Nucleus accumbens (tissue), 56 donors: ENCODE data around the gene CDC14B.
"Not testable (repeated sequence)": the region's sequence is repeated elsewhere in the genome, so short reads cannot be mapped to it uniquely, and the experiment has no call there.

ENCODE experiments used
- DNase-seq, 56 donors: peaks; one replicate each; lab custom pipeline; 2025; lab: John Stamatoyannopoulos, UW

CDC14B gene

DNA sequence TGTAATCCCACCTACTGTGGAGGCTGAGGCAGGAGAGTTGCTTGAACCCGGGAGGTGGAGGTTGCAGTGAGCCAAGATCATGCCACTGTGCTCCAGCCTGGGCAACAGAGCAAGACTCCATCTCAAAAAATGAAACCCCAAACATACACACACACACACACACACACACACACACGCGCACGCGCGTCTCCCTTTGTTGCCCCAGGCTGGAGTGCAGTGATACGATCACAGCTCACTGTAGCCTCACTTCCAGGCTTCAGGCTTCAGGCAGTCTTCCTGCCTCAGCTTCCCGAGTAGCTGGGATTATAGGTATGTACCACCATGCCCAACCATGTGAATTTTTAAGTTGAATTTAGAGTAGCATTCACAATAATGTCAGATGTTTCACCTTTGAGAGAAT, 13.9 kb upstream of the CDC14B start:
- DNase-seq: not testable (repeated sequence)

DNA sequence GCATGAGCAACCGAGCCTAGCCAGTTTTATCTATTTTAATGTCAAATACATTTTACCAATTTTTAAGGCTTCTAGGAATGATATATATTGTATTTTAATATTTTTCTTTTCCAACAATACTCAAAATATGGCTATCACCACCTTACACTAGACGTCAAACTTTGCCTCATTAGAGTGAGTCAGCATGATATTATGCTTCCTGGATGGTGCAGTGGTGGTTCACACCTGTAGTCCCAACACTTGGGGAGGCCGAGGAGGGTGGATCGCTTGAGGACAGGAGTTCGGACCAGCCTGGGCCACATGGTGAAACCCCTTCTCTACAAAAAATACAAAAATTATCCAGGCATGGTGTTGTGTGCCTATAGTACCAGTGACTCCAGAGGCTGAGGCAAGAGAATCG, 7.3 kb upstream of the CDC14B start:
- DNase-seq: no peak

DNA sequence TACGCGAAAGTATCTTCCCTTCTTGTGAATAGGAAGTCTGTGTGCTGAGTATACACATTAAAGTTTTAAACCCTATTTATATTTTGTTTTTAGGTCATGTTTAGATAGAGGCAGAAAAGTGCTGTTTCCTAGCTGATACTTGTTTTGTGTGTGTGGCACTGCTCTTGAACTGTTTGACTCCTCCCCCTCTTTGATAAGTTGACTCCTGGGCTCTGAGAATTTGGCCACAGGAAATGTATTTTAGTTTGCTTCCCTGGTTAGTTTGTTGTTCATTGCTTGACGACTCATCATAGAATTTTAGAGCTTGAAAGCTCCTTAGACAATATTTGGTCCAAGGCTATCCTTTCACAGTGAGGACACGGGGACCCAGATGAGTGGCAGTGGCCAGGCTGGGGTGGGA, 2.0 kb upstream of the CDC14B start:
- no peak for DNase-seq

DNA sequence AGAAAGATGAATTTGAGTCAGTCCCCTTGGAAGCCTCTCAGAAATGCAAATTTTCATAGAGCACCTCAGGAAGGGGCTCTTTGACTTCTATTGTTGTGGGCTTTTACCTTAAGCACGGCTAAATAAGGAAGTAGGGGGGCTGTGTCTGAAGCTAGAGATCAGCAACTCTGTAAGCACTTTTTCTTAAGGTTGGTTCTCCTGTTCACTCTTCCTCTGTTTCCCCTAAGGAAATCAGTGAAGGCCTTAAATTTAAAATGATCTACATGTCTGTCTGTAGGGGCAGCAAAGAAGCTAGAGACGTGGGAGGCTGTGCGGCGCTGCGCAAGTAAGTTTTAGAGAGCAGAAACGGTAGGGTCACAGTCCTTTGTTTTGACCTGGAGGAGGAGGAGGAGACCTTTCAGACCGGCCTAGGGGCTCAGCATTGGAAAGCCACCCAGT, 1.2 kb upstream of the CDC14B start:
- no peak for DNase-seq

DNA sequence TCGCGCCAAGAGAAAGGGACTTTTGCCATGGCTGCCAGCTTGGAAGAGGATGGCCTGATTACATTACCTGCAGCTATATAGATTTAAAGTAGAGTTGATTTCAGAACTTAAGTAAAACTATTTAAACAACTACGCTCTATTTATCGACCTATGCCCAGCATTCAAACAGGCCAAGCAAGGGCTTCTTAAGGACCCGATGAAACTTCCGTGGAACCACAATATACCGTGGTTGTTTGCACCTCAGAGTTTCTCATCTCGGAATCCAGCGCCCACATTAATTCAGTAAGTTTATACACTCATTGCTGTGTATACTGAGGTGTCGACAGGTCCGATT, 505 bp upstream of the CDC14B start:
- no peak for DNase-seq

DNA sequence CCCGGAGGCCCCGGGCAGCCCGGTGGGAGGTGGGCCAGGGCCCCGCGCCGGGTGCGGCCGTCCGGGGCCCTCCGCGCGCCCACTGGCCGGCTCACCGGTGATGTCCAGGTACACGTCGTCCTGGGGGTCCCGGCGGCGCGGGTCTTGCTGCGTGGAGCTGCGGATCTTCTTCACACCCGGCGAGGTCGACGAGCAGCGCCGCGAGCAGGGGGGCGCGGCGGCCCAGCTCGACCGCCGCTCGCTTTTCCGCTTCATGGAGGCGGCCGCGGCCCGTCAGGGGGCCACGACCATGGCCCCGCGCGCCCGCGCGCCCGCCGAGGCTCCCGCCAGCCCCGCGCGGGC, 548 bp downstream of the CDC14B start:
- peak in 2 of 56 donors; percentile 27 to 45 for DNase-seq

DNA sequence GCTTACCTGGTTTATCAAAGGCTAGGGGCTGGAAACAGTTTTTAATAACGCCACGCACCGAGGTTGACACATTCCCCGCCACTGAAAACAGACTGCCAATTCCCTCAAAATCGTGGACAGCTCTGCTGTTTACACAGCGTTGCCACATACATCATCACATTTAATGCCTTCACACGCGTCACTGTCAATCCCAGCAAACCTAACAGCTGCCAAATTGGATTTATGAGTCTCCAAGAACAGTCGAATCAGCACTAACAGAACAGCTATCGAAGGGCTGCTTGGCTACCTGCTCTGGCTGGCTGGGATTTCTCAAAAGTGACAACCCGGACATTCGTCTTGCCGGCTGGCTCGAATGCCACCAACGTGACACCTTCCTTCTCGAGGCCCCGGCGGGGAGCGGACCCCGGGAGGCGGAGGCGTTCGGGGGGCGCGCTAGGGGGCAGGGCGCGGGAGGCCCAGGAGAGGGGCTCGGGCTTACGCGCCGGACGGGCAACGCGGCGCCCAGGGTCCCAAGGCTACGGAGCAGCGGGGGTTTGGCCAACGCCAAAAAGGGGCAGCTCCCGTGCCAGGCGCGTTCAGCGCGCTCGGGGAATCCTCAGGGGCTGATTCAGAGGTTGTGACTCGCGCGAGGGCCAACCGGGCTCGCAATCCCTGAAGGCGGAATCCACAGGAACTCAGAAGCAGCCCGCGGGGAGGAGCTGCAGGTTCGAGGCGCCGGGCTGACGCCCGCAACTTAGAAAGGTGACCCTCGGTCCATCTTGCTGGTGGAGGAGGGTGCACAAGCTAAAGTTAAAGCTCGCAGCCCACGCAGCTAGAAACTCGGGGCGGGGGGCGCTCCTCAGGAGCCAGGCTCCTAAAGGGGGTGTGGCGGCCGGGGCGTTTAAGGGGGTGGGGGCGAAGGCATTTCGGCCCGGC, 1.2 kb downstream of the CDC14B start:
- peak in 43 of 56 donors; percentile 8 to 82 (median 53) for DNase-seq

DNA sequence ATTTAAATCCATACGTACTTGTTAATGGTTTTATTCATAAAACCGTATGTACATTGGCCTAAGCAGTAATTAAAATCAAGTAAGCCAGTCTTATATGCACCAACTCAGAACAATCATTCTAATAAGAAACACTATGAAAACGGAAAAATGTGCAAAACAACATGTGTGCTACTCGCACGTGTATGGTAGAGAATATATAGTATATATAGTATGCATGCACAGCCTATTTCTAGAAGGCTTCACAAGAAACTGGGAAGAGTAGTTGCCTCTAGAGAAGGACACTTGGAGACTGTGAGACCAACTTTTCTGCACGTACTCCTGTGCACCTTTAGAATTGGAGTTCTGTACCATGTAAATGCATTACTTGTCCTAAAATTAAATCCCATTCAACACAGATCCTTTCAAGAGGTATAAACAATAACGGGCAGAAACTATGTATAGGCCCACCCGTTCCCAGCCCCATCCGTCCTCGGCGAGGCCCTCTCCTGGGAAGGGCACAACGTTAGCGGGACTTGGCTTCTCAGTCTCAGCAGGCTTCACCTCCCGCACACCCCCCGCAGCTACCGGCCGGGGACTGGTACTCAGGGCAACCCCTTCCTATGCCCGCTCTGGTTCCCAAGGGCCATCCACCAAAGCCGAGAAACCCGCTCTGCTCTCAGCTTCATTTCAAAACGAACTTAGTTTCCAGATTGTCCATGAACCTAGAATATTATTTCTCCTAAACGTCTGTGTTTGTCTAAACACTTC, 2.0 kb downstream of the CDC14B start:
- peak in 32 of 56 donors; percentile 2 to 63 (median 31) for DNase-seq

DNA sequence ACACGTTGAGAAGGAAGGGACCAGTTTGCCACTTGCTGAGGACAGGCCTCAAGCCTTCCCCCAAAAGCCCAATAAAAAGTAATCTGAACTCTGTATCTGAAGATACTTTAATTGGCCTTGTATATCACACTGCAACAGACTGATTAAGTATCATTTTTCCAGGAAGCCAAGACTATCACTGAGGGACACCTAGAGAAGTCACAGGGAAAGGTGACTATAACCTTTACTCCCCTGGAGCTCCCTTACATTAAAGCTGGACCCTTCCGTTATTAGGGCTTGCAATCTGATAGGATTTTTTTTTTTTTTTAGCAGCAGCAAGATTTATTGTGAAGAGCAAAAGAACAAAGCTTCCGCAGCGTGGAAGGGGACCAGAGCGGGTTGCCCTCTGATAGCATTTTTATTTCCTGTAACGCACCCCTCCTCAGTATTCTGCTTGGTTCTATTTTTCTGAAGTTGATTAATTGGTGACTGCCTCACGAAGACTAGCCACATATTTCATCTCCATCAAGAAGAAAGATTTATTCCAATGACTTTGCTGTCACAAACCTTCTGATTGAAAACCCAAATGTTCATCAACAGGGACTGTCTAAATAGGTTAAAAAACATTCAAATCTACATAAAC, 2.7 kb downstream of the CDC14B start:
- no peak for DNase-seq

DNA sequence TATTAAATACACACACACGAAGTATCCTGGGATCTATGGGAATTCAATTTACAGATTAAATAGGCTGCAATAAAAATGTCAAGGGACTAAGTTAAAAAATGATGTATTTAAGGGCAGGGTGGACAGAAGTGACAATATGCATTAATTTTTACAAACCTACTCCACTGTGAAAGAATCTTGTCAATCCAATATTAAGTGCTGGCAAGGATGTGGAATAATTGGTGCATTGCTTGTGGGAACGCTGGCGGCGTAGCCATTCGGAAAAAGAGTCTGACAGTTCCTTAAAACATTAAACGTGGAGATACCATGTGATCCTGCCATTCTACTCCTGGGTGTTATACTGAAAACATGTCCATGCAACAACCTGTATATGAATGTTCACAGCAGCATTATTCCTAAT, 4.2 kb downstream of the CDC14B start:
- no peak for DNase-seq

DNA sequence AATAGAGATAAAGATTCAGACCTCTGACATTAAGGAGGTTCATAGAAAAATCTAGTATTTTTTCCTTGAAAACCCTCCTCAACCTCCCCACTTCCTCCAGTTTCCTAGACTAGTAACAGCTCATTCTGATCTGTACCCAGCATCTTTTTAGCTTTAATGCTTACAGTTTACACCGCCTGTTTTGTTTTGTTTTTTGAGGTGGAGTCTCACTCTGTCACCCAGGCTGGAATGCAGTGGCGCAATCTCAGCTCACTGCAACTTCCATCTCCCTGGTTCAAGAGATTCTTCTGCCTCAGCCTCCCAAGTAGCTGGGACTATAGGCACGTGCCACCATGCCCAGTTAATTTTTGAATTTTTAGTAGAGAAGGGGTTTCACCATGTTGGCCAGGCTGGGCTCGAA, 5.0 kb downstream of the CDC14B start:
- not testable (repeated sequence) for DNase-seq

DNA sequence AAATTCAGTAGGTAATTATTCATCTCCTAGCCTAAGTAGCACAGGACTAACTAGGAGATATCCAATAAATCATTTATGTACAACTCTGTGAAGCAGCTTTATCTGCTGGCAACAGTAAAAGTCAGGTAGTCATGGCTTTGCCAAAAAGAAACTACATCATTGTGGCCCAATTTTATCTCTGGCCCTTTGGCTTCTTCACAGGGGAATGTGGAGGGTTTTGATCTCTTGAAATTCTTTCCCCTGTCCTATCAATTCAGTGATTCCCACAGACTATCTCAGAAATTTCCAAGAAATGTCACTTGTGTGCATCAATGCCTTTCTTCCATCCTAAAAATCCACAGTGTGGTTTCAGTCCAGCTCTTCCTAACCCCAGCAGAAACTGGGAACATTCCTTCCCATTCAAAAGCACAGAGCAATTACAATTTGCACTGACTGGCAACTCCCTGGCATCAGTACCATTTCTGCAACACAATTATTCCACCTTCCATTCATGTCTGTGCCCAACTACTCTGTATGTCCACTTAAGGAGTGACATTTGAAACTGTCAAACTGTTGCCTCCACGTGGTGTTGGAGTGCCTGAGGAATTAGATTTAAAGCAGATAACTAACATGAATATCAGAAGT, 6.6 kb downstream of the CDC14B start:
- peak in 1 of 56 donors; percentile 49 for DNase-seq

DNA sequence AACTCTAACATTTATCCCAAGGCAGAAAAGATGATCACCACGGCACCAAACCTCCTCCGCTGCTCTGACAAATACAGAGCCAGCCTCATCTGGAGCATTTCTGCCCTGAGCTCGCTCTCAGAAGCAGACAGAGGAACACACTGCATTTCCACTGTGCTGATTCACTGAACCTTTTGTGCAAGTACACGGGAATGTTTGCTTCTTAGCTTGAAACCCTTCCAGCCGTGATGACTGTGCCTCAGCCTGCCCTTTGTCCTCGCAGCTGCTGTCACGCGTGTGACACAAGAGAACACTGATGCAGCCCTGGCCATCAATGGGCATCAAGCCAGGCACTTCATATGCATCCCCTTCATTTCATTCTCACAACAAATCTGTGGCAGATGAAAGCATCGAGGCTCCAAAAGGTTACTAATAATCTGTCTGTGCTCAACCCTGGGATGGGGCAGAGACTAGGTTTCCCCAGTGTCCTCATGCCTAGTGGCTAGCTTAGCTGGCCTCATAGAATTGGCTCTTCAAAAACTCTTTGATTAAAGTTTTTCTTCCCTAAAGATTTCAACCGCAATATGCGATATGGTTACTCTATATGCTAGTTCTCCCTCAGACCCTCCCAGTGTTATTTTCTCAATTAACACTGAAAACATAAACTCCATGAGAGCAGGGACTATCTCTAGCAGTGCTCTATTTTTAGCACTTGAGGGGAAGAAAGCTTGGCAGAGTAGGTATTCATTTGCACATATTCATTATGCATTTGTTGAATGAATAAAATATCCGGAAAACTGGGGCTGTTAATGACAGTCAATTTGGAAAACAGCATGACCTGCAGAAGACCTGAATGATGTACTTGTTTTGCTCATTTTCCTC, 7.3 kb downstream of the CDC14B start:
- peak; percentile 25 to 96 (median 81) for DNase-seq

DNA sequence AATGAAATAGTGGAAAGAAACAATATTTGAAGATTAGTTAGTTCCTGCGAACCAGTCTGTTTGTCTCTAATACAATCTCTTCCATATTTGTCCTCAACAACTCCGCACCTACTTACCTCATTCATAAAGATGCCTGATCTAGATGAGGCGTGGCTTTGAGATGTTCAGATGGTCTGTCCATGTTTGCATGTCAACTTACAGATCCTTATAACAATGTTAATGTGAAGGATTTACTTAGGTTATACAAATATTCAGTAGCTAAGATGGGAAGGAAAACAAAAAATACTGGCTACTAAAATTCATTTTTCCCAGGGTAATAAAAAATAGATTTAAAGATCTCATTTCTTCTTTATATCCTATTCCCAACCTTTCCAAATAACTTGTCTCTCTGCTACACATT, 8.3 kb downstream of the CDC14B start:
- DNase-seq: no peak

DNA sequence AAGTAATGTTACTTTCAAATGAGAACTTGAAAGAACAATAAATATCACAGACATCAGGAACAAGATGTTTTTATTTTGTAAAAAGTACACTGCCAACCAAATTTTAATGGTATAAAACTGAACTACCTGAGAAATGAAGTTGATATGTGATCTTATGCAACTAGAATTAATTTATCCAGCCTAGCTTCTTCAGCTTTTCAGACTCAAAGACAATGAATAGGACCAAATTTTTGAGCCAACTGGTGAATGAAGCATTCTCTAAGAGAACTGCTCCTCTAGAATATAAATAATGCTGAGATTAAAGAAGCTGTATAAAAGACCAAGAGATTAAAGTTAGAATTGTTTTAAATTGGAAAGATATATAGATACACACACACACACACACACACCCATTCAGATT, 9.9 kb downstream of the CDC14B start:
- DNase-seq: no peak

DNA sequence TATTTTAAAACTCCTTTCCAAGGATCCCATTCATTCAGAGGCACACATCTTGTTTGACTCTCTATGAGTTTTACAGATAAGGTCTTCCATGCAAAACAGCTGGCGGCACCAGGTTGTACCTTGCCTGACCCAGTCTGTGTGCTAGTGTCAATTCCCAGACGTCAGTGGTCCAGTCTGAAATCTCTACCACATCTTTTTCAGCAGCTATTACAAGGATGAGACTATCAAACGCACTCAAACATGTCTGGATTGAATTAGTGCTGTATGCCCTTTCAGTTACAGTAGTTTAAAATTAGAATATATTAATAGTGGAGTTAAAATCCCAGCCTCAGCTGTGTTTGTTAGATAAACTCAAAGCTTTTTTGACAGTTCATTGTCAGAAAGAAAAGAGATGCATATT, 11.7 kb downstream of the CDC14B start:
- DNase-seq: peak in 1 of 56 donors; percentile 9

DNA sequence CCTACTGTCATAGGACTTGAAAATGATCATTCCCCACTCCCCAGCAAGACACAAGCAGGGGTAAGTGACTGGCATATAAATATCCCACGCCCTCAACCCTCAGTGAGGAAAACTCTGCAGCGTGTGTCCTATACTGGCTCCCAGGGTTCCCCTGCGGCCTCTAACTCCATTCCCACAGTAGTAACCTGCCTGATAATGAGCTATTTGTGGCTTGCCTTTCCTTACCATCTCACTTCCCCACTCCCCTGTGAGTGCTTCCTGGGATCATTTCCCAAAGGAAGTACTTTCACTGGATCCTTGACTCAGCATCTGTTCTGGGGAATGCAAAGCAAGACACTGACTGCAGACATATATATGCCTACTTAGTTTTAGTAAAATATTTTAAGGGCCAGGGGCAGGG, 14.3 kb downstream of the CDC14B start:
- no peak for DNase-seq

DNA sequence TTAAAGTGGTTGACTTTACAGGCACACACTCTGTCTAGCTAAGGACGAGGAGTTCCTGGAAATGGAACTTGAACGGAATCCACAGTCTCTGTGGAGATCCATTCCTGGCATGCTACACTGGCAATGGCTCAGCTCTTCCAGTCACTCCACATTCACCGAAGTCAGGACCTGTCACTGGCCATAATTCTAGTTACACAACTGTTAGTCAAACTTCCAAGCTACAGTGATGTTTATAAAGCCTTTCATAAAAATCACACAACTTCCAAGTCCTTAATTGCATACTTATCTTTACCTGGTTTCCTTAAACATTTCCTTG, 15.7 kb downstream of the CDC14B start:
- peak in 4 of 56 donors; percentile 9 to 20 (median 12) for DNase-seq

DNA sequence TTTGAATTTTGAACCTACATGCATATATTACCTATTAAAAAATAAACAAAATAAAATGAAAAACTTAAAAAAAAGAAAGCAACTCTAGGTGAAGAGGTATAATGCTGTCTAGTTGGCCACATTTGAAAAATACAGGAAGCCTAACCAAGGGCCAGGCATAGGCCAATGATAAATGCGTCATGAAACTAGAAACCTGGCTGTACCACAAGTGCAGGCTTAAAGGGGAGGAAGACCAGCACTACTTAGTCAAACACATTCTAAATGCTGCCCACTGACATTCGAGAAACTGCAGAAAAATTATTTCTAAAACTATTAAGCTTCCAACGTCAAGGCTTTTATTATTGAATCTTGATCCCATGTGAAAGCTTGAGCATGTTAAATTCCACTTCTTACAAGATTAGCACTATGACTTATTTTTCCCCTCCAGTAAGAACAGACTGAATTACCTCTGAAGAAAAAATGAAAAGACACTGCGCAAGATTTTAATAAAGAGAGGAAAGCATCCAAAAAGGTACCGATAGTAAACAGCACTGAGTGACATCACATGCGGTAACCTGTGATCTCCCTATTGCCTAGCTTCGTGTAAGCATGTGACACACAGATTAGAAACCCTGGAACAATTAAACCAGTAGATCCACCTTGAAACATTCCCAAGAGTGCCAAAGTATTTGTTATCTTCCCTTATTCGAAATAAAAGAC, 16.2 kb downstream of the CDC14B start:
- no peak for DNase-seq

DNA sequence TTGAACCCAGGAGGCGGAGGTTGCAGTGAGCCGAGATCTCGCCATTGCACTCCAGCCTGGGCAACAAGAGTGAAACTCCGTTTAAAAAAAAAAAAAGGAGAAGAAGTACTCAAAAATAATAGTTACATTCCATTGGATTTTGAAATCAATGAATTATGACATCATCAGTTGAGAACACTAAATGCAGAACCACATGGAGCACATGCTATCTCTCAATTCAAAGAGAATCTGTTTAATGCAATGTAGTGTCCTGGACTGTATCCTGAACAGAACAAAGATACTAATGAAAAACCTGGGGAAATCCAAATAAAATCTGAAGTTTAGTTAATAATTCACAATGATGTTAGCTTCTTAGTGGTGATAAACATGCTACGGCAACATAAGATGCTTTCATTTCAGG, 20.3 kb downstream of the CDC14B start:
- DNase-seq: no peak
